ENCODE measurements around the gene LSS.

DNA sequence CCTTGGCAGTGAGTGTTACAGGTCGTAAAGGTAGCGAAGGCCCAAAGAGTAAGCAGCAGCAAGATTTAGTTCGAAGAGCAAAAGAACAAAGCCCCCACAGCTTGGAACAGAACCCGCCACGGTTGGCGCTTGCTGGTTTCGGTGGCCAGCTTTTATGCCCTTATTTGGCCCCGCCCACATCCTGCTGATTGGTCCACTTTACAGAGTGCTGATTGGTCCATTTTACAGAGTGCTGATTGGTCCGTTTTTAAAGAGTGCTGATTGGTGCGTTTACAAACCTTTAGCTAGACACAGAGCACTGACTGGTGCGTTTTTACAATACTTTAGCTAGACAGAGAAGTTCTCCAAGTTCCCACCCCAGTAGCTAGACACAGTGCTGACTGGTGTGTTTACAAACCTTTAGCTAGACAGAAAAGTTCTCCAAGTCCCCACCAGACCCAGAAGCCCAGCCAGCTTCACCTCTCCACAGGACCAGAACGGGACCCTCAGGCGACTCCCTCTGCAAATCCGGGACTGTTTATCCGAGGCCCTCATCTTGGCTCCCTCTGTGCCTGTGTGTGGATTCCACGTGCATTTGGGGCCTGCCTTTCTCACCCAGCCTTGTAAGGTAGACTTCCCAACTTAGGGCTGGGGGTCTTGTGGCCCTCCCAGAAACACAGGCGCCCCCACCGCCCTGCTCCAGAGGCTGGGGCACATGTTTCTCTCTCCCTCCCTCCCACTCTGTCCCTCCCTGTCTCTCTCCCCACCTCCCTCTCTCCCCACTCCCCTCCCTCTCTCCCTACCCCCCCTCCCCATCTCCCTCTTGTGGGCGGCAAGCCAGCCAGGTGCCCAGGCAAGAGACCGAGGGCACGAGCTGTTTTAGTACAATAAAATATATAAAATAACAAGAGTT, 85.7 kb downstream of the LSS start:
- no peak for TF ChIP-seq POLR2AphosphoS5 (IDR thresholded peaks at IDR 0.05; ENCODE audit: insufficient read depth in 1 of 2, low read depth in 1 of 2)
- TF ChIP-seq, protein P1, sequence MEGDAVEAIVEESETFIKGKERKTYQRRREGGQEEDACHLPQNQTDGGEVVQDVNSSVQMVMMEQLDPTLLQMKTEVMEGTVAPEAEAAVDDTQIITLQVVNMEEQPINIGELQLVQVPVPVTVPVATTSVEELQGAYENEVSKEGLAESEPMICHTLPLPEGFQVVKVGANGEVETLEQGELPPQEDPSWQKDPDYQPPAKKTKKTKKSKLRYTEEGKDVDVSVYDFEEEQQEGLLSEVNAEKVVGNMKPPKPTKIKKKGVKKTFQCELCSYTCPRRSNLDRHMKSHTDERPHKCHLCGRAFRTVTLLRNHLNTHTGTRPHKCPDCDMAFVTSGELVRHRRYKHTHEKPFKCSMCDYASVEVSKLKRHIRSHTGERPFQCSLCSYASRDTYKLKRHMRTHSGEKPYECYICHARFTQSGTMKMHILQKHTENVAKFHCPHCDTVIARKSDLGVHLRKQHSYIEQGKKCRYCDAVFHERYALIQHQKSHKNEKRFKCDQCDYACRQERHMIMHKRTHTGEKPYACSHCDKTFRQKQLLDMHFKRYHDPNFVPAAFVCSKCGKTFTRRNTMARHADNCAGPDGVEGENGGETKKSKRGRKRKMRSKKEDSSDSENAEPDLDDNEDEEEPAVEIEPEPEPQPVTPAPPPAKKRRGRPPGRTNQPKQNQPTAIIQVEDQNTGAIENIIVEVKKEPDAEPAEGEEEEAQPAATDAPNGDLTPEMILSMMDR (IDR thresholded peaks at IDR 0.05): no peak
- no peak for TF ChIP-seq POLR2A (IDR thresholded peaks at IDR 0.05)

All from vagina (tissue), 2 donors.